Stomach smooth muscle (tissue), 2 donors: ENCODE data around the gene DNAJB2.
A peak's percentile ranks its signal among the peaks of the same experiment; 100 is the strongest.

Source experiments
- H3K27ac ChIP-seq: one replicate; pipeline ENCODE4 v1.7.0; 2013; ENCODE audit warnings: mild to moderate bottlenecking, low read length, inconsistent platforms
- H3K27me3 ChIP-seq, 2 donors: one replicate each; pipeline ENCODE4 v1.7.0; 2013; ENCODE audit warnings: low read length in 2 of 2; ENCODE audit not compliant: insufficient read depth in 2 of 2, control insufficient read depth in 1 of 2
- H3K36me3 ChIP-seq, 2 donors: one replicate each; pipeline ENCODE4 v1.7.0; 2013; ENCODE audit warnings: low read length in 2 of 2; ENCODE audit not compliant: control insufficient read depth in 2 of 2, insufficient read depth in 2 of 2
- H3K4me1 ChIP-seq: one replicate; pipeline ENCODE4 v1.7.0; 2013; ENCODE audit warnings: low read length; ENCODE audit not compliant: control insufficient read depth, insufficient read depth
- H3K4me3 ChIP-seq, 2 donors: one replicate each; pipeline ENCODE4 v1.7.0; 2013; ENCODE audit warnings: low read length in 2 of 2
- H3K9ac ChIP-seq, 2 donors: one replicate each; pipeline ENCODE4 v1.7.0; 2013; ENCODE audit warnings: low read length in 2 of 2, mild to moderate bottlenecking in 1 of 2
- H3K9me3 ChIP-seq, 2 donors: one replicate each; pipeline ENCODE4 v1.7.0; 2013; ENCODE audit warnings: low read length in 2 of 2; ENCODE audit not compliant: control insufficient read depth in 2 of 2
- donor health status: healthy.
- donor health status: Pancreatic carcinoma.

The DNAJB2 gene

GRCh38 chr2:219293736-219294231, 14.6 kb downstream of the DNAJB2 start:
- peak overlapping the region; percentile 79 to 89 for H3K9ac ChIP-seq
- no peaks in the 10 kb centered on the region for H3K36me3 ChIP-seq

DNA sequence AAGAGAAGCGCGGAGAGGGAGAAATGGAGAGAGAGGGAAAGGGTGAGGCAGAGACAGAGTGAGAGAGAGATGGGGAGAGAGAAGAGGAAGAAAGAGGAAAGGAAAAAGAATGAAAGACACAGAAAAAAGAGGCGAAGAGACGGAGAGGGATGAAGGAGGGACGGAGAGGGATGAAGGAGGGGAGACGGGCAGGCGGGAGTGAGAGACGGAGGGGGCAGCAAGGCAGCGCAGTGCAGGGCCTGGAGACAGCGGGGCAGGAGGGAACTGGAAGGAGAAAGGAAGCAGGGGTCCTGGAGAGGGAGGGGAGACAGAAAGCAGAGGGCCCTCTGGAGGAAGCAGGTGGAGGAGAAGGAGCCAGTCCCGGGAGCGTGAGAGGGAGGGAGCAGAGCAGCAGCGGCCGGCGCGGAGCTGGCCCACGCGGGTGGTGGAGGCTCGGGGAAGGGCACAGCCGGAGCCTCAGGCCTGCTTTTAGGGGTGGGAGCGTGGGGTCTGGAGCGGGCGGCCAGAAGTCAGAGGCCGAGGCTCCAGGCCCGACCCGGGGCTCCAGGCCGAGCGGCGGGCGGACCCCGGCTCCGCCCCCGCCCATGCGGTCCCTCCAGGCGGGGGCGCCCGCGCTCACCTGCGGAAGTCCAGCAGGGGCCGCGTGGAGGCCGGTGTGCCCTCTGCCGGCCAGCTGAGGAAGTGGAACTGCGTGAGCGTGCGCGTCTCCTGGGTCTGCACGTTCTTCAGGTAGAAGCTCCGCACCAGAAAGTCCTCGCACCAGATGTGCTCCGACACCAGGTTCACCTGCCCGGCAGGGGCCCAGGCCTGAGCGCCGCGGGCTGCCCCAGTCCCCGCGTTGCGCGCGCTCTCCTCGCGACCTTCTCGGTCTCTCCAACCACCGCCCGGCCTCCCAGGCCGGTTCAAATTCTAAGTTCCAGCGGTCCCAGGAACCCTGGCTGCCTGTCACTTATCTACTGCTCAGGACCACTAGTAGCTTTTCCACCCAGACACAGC, 15.5 kb downstream of the DNAJB2 start:
- H3K36me3 ChIP-seq: no peaks in the 10 kb centered on the region
- H3K4me1 ChIP-seq: peaks cover 26% of the 10 kb centered on the region
- no peaks in the 10 kb centered on the region for H3K9me3 ChIP-seq
- peak overlapping the region; percentile 78 for H3K27ac ChIP-seq
- peak overlapping the region; percentile 79 to 89 for H3K9ac ChIP-seq
- H3K27me3 ChIP-seq: peaks cover 0 to 1% of the 10 kb centered on the region in 2 donors
- H3K4me3 ChIP-seq: peak overlapping the region; percentile 67 to 77

More at GRCh38 chr2:219293736-219294231, 14.6 kb downstream of the DNAJB2 start:
- H3K27ac ChIP-seq: peak overlapping the region; percentile 78
- H3K9me3 ChIP-seq: no peaks in the 10 kb centered on the region
- H3K4me1 ChIP-seq: peaks cover 28% of the 10 kb centered on the region
- H3K27me3 ChIP-seq: no peaks in the 10 kb centered on the region
- peak overlapping the region; percentile 67 to 77 for H3K4me3 ChIP-seq

DNA sequence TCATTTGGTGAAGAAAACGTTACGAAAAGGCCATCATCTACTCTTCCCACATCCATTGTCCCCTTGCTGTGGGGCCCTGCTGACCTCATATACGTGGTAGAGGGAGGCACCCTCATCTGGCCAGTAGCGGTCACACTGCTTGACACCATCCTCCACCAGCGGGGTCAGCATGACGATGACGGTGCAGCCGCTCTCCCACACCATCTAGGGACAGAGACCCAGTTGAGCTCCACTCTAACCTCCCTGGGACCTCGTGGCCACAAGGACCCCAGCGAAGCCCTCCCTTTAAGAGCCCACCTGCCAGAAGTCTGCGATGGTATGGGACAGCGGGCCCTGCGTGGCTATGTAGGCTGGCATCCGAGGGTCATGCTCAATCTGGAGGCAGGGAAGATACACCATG, 17.0 kb downstream of the DNAJB2 start:
- Histone ChIP-seq H3K27ac (no peak overlapping the region), H3K9ac (no peak overlapping the region), H3K4me1 (peaks cover 20% of the 10 kb centered on the region), H3K9me3 (no peaks in the 10 kb centered on the region), H3K4me3 (no peak overlapping the region), H3K36me3 (no peaks in the 10 kb centered on the region), H3K27me3 (peaks cover 0 to 7% of the 10 kb centered on the region in 2 donors)

- H3K27me3 ChIP-seq: peaks cover 5 to 9% of the 10 kb centered on the region in 2 donors
- no peak overlapping the region for H3K9ac ChIP-seq
- H3K27ac ChIP-seq: no peak overlapping the region
Observed at GRCh38 chr2:219296631-219297391, 17.6 kb downstream of the DNAJB2 start.

GRCh38 chr2:219297766-219298456, 18.7 kb downstream of the DNAJB2 start:
- peaks cover 5 to 12% of the 10 kb centered on the region in 2 donors for H3K27me3 ChIP-seq
- H3K36me3 ChIP-seq: no peaks in the 10 kb centered on the region
- H3K9me3 ChIP-seq: no peaks in the 10 kb centered on the region

More at GRCh38 chr2:219296631-219297391, 17.6 kb downstream of the DNAJB2 start:
- Histone ChIP-seq H3K4me1 (peaks cover 20% of the 10 kb centered on the region), H3K4me3 (no peak overlapping the region), H3K9me3 (no peaks in the 10 kb centered on the region), H3K36me3 (no peaks in the 10 kb centered on the region)

GRCh38 chr2:219298759-219299371, 19.7 kb downstream of the DNAJB2 start:
- Histone ChIP-seq H3K9me3 (no peaks in the 10 kb centered on the region), H3K27me3 (peaks cover 7 to 16% of the 10 kb centered on the region in 2 donors), H3K9ac (peak overlapping the region in 1 of 2 donors; percentile 21)

More at GRCh38 chr2:219297766-219298456, 18.7 kb downstream of the DNAJB2 start:
- H3K4me1 ChIP-seq: peaks cover 20% of the 10 kb centered on the region
- H3K9ac ChIP-seq: no peak overlapping the region
- no peak overlapping the region for H3K4me3 ChIP-seq
- no peak overlapping the region for H3K27ac ChIP-seq

GRCh38 chr2:219299372-219299760, 20.2 kb downstream of the DNAJB2 start:
- no peaks in the 10 kb centered on the region for H3K36me3 ChIP-seq
- H3K4me1 ChIP-seq: peaks cover 14% of the 10 kb centered on the region
- H3K27ac ChIP-seq: no peak overlapping the region
- peaks cover 7 to 17% of the 10 kb centered on the region in 2 donors for H3K27me3 ChIP-seq
- no peak overlapping the region for H3K4me3 ChIP-seq
- H3K9me3 ChIP-seq: no peaks in the 10 kb centered on the region
- H3K9ac ChIP-seq: no peak overlapping the region

More at GRCh38 chr2:219298759-219299371, 19.7 kb downstream of the DNAJB2 start:
- no peak overlapping the region for H3K4me3 ChIP-seq
- no peaks in the 10 kb centered on the region for H3K36me3 ChIP-seq
- peaks cover 19% of the 10 kb centered on the region for H3K4me1 ChIP-seq
- no peak overlapping the region for H3K27ac ChIP-seq

- peaks cover 7 to 17% of the 10 kb centered on the region in 2 donors for H3K27me3 ChIP-seq
- no peak overlapping the region for H3K27ac ChIP-seq
- H3K36me3 ChIP-seq: no peaks in the 10 kb centered on the region
- no peaks in the 10 kb centered on the region for H3K9me3 ChIP-seq
- H3K4me3 ChIP-seq: no peak overlapping the region
- peaks cover 8% of the 10 kb centered on the region for H3K4me1 ChIP-seq
- H3K9ac ChIP-seq: no peak overlapping the region
Observed at GRCh38 chr2:219300022-219300421, 20.9 kb downstream of the DNAJB2 start.

DNA sequence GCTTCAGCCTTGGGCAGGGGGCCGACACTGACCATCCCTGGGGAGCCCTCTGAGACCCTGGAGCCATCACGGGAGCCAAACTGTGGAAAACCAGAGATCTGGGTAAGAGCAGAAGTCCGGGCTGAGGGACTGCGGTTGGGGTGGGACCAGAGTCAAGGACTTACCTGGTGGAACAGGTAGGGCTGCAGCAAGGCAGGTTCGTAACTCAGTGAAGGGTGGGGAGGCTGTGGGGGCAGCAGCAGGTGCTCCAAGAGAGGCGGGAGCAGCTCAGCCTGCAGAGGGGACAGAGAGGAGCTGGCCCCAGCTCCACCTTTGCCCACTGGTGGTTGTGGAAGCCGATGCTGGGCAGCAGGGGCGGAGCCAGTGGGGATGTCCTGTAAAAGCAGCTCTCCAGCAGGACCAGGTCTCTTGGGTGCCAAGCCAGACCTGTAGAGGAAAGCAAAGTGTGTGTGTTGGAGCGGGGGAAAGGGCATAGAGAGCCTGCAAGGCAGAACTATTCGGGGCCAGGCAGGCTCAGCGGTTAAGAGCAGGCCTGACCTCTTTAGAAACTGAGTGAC, 23.3 kb downstream of the DNAJB2 start:
- Histone ChIP-seq H3K9ac (no peak overlapping the region), H3K4me1 (peaks cover 6% of the 10 kb centered on the region), H3K4me3 (no peak overlapping the region), H3K36me3 (no peaks in the 10 kb centered on the region), H3K27ac (no peak overlapping the region), H3K9me3 (no peaks in the 10 kb centered on the region), H3K27me3 (peaks cover 7 to 27% of the 10 kb centered on the region in 2 donors)
